ENCODE results near the gene CEP192.
"Not testable (repeated sequence)": the region's sequence is repeated elsewhere in the genome, so short reads cannot be mapped to it uniquely, and the experiment has no call there.

The CEP192 gene

GRCh38 chr18:13036622-13037320 lies 45.6 kb downstream of the CEP192 start:
- no peak for DNase-seq

- DNase-seq = no peak
Measured at GRCh38 chr18:13039806-13040205, 48.6 kb downstream of the CEP192 start.

- no peak for DNase-seq
Measured at GRCh38 chr18:13043066-13043465, 51.9 kb downstream of the CEP192 start.

GRCh38 chr18:13048061-13048595 lies 57.0 kb downstream of the CEP192 start:
- DNase-seq = no peak

GRCh38 chr18:13051159-13051558 lies 60.0 kb downstream of the CEP192 start:
- DNase-seq = no peak

GRCh38 chr18:13051950-13052349 lies 60.8 kb downstream of the CEP192 start:
- no peak for DNase-seq

GRCh38 chr18:13054336-13054735 lies 63.2 kb downstream of the CEP192 start:
- no peak for DNase-seq

GRCh38 chr18:13061630-13062189 lies 70.5 kb downstream of the CEP192 start:
- DNase-seq = no peak

GRCh38 chr18:13067124-13067523 lies 76.0 kb downstream of the CEP192 start:
- DNase-seq = no peak

GRCh38 chr18:13067966-13068365 lies 76.8 kb downstream of the CEP192 start:
- no peak for DNase-seq

- no peak for DNase-seq
Measured at GRCh38 chr18:13070460-13070859, 79.3 kb downstream of the CEP192 start.

- DNase-seq = no peak
Measured at GRCh38 chr18:13076886-13077285, 85.7 kb downstream of the CEP192 start.

- DNase-seq = no peak
Measured at GRCh38 chr18:13077473-13077872, 86.3 kb downstream of the CEP192 start.

GRCh38 chr18:13078065-13078464 lies 86.9 kb downstream of the CEP192 start:
- not testable (repeated sequence) for DNase-seq

GRCh38 chr18:13086906-13087305 lies 95.7 kb downstream of the CEP192 start:
- DNase-seq = no peak

GRCh38 chr18:13095466-13095865 lies 104.3 kb downstream of the CEP192 start:
- DNase-seq = no peak

GRCh38 chr18:13096232-13096631 lies 105.1 kb downstream of the CEP192 start:
- no peak for DNase-seq

- DNase-seq = no peak
Measured at GRCh38 chr18:13096719-13097118, 105.6 kb downstream of the CEP192 start.

- not testable (repeated sequence) for DNase-seq
Measured at GRCh38 chr18:13098104-13098503, 106.9 kb downstream of the CEP192 start.

- DNase-seq = no peak
Measured at GRCh38 chr18:13099113-13099512, 108.0 kb downstream of the CEP192 start.

- no peak for DNase-seq
Measured at GRCh38 chr18:13100942-13101658, 109.9 kb downstream of the CEP192 start.

GRCh38 chr18:13101659-13102197 lies 110.6 kb downstream of the CEP192 start:
- no peak for DNase-seq

- DNase-seq = no peak
Measured at GRCh38 chr18:13103366-13103765, 112.2 kb downstream of the CEP192 start.

- DNase-seq = no peak
Measured at GRCh38 chr18:13105059-13105458, 113.9 kb downstream of the CEP192 start.

All from NCI-H1105 (cell line).